IPS DF 6.9 (cell line): ENCODE measurements around the gene ZG16.

Experiments
- DNase-seq: peaks from one replicate; pipeline ENCODE4 v3.0.0-alpha.2; 2013; ENCODE audit warnings: low read depth, low spot score
- H3K27ac ChIP-seq: one replicate; pipeline ENCODE4 v1.5.1; 2013; ENCODE audit warnings: low read length, control low read depth
- H3K27me3 ChIP-seq: 2 replicates; pipeline ENCODE4 v1.6.1; 2013; ENCODE audit warnings: mild to moderate bottlenecking, low read length; ENCODE audit not compliant: control insufficient read depth, insufficient read depth
- H3K36me3 ChIP-seq: 2 replicates; pipeline ENCODE4 v1.6.1; 2013; ENCODE audit warnings: low read length; ENCODE audit not compliant: control insufficient read depth, insufficient read depth
- H3K4me1 ChIP-seq: 2 replicates; pipeline ENCODE4 v1.6.1; 2013; ENCODE audit warnings: low read length; ENCODE audit not compliant: control insufficient read depth, insufficient read depth
- H3K4me3 ChIP-seq: 2 replicates; pipeline ENCODE4 v1.5.1; 2013; ENCODE audit warnings: mild to moderate bottlenecking, low read length
- H3K9me3 ChIP-seq: 2 replicates; pipeline ENCODE4 v1.6.1; 2013; ENCODE audit warnings: low read length, inconsistent platforms; ENCODE audit not compliant: control insufficient read depth, insufficient read depth
- whole genome bisulfite sequencing: extraction: QIAGEN DNeasy Blood & Tissue Kit; methylation state at CpG from one replicate; pipeline ENCODE4 v1.1.7; 2013; ENCODE audit warnings: mixed read lengths, missing lambda C conversion rate; ENCODE audit not compliant: insufficient read length, insufficient coverage; 5-methylcytosine and 5-hydroxymethylcytosine counted together

The ZG16 gene

GRCh38 chr16:29804455-29805231, 26.6 kb downstream of the ZG16 start:
- Histone ChIP-seq H3K27me3 (no peaks in the 10 kb centered on the region), H3K36me3 (peaks cover 29% of the 10 kb centered on the region), H3K4me3 (peak overlapping the region; percentile 53; the same call in 1 of the 2 replicates), H3K4me1 (peaks cover 6% of the 10 kb centered on the region), H3K9me3 (no peaks in the 10 kb centered on the region), H3K27ac (no peak overlapping the region)
- DNase-seq = no peak
- no CpG with 5 or more reads among the region's 26 CpGs for WGBS

- Histone ChIP-seq H3K4me1 (peaks cover 8% of the 10 kb centered on the region), H3K9me3 (no peaks in the 10 kb centered on the region), H3K36me3 (peaks cover 25% of the 10 kb centered on the region), H3K4me3 (peak overlapping the region; percentile 53; the same call in 1 of the 2 replicates), H3K27ac (no peak overlapping the region), H3K27me3 (no peaks in the 10 kb centered on the region)
- DNase-seq = no peak
- WGBS = no CpG with 5 or more reads among the region's 103 CpGs
These were observed 27.4 kb downstream of the ZG16 start for GRCh38 chr16:29805232-29806098.

GRCh38 chr16:29806099-29806579, 28.1 kb downstream of the ZG16 start, which contains the start of gene MAZ:
Gene MAZ, plus strand, starts transcription at chr16:29806529. Its CDS starts 173 bp downstream, at chr16:29806702.
- H3K36me3 ChIP-seq = peaks cover 21% of the 10 kb centered on the region
- WGBS = no CpG with 5 or more reads among the region's 67 CpGs
- peaks cover 8% of the 10 kb centered on the region for H3K4me1 ChIP-seq
- no peak for DNase-seq
- no peak within 1 kb of the TSS for H3K27ac ChIP-seq
- H3K4me3 ChIP-seq = peak within 1 kb of the TSS; percentile 53
- H3K27me3 ChIP-seq = no peaks in the 10 kb centered on the region
- H3K9me3 ChIP-seq = no peaks in the 10 kb centered on the region

GRCh38 chr16:29806641-29807425, 28.8 kb downstream of the ZG16 start:
- no peaks in the 10 kb centered on the region for H3K9me3 ChIP-seq
- peak overlapping the region; percentile 50 for H3K4me3 ChIP-seq
- H3K27me3 ChIP-seq = no peaks in the 10 kb centered on the region
- DNase-seq = no peak
- no peak overlapping the region for H3K27ac ChIP-seq
- H3K4me1 ChIP-seq = peaks cover 8% of the 10 kb centered on the region
- peaks cover 16% of the 10 kb centered on the region for H3K36me3 ChIP-seq
- no CpG with 5 or more reads among the region's 99 CpGs for WGBS

GRCh38 chr16:29807426-29808218, 29.6 kb downstream of the ZG16 start:
- no CpG with 5 or more reads among the region's 69 CpGs for WGBS
- Histone ChIP-seq H3K36me3 (peaks cover 16% of the 10 kb centered on the region), H3K4me3 (peak overlapping the region; percentile 50), H3K9me3 (no peaks in the 10 kb centered on the region), H3K27ac (no peak overlapping the region), H3K4me1 (peaks cover 8% of the 10 kb centered on the region), H3K27me3 (no peaks in the 10 kb centered on the region)
- no peak for DNase-seq

- Histone ChIP-seq H3K36me3 (peaks cover 16% of the 10 kb centered on the region), H3K27me3 (no peaks in the 10 kb centered on the region), H3K4me3 (peak overlapping the region; percentile 50; the same call in 1 of the 2 replicates), H3K4me1 (peaks cover 10% of the 10 kb centered on the region), H3K9me3 (no peaks in the 10 kb centered on the region), H3K27ac (no peak overlapping the region)
- DNase-seq = no peak
- WGBS = no CpG with 5 or more reads among the region's 25 CpGs
These were observed 30.3 kb downstream of the ZG16 start for GRCh38 chr16:29808219-29808900.

- Histone ChIP-seq H3K27me3 (no peaks in the 10 kb centered on the region), H3K4me1 (peaks cover 14% of the 10 kb centered on the region), H3K4me3 (no peak overlapping the region), H3K9me3 (no peaks in the 10 kb centered on the region), H3K27ac (no peak overlapping the region), H3K36me3 (peaks cover 16% of the 10 kb centered on the region)
- WGBS = no CpG with 5 or more reads among the region's 31 CpGs
- no peak for DNase-seq
These were observed 31.1 kb downstream of the ZG16 start for GRCh38 chr16:29809031-29809747.

DNA sequence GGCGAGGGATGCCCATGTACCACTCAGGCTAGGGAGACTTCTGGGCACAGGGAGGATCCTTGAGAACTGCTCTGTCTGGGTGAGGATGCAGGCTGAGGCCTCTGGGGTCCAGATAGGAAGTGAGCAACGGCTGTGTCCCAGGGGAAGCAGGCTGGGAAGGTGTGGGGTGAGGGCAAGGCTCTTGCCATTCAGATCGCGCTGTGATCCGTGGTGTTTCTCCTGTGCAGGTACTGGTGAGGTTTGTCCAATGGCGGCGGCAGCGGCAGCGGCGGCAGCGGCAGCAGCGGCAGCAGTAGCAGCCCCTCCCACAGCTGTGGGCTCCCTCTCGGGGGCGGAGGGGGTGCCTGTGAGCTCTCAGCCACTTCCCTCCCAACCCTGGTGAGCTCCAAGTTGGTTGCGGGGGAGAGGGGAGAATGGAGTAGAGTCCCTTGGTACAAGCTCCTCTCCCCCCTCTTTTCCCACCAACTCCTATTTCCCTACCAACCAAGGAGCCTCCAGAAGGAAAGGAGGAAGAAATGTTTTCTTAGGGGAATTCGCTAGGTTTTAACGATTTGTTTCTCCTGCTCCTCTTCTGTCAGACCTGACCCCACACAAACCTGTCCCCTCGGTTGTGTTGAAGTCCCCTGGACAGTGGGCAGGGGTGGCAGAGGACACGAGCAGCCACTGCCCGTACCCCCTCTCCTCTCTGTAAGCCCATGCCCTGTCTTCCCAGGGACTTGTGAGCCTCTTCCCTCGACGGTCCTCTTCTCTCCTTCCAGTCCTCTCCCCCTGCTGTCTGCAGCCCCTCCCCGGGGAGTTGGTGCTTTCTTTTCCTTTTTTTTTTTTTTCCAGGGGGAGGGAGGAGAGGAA, 32.0 kb downstream of the ZG16 start:
- Histone ChIP-seq H3K9me3 (no peaks in the 10 kb centered on the region), H3K36me3 (peaks cover 16% of the 10 kb centered on the region), H3K27me3 (no peaks in the 10 kb centered on the region), H3K4me3 (no peak overlapping the region), H3K4me1 (peaks cover 18% of the 10 kb centered on the region), H3K27ac (no peak overlapping the region)
- no CpG with 5 or more reads among the region's 23 CpGs for WGBS
- no peak for DNase-seq
